GM19240 (cell line): ENCODE data around the gene CYP2B6.
"Not testable (repeated sequence)": the region's sequence is repeated elsewhere in the genome, so short reads cannot be mapped to it uniquely, and the experiment has no call there.

Experiments
- DNase-seq: peaks from one replicate; pipeline ENCODE4 v3.0.0; 2011; ENCODE audit warnings: low spot score; ENCODE audit not compliant: insufficient read length

CYP2B6 gene

GRCh38 chr19:40990972-40991381 is at the start of gene CYP2B6:
TSS of gene CYP2B6 (plus strand) at chr19:40991282. CDS start at chr19:40991306, 24 bp downstream.
- no peak for DNase-seq

GRCh38 chr19:40941481-40942219 is 49.4 kb upstream of the CYP2B6 start:
- DNase-seq: no peak

GRCh38 chr19:40945645-40946044 is 45.4 kb upstream of the CYP2B6 start:
- DNase-seq: no peak

- DNase-seq: no peak
Measured at GRCh38 chr19:40947114-40947513, 44.0 kb upstream of the CYP2B6 start.

GRCh38 chr19:40947573-40947972 is 43.5 kb upstream of the CYP2B6 start:
- no peak for DNase-seq

- DNase-seq: no peak
Measured at GRCh38 chr19:40948580-40949299, 42.3 kb upstream of the CYP2B6 start.

- DNase-seq: no peak
Measured at GRCh38 chr19:40954573-40954972, 36.5 kb upstream of the CYP2B6 start.

- no peak for DNase-seq
Measured at GRCh38 chr19:40959338-40959737, 31.7 kb upstream of the CYP2B6 start.

- no peak for DNase-seq
Measured at GRCh38 chr19:40960062-40960685, 30.9 kb upstream of the CYP2B6 start.

GRCh38 chr19:40960780-40961179 is 30.3 kb upstream of the CYP2B6 start:
- DNase-seq: no peak

- DNase-seq: no peak
Measured at GRCh38 chr19:40962460-40962961, 28.6 kb upstream of the CYP2B6 start.

- DNase-seq: not testable (repeated sequence)
Measured at GRCh38 chr19:40964361-40964760, 26.7 kb upstream of the CYP2B6 start.

- not testable (repeated sequence) for DNase-seq
Measured at GRCh38 chr19:40965351-40965750, 25.7 kb upstream of the CYP2B6 start.

GRCh38 chr19:40966591-40966990 is 24.5 kb upstream of the CYP2B6 start:
- not testable (repeated sequence) for DNase-seq

GRCh38 chr19:40968065-40968464 is 23.0 kb upstream of the CYP2B6 start:
- not testable (repeated sequence) for DNase-seq

- not testable (repeated sequence) for DNase-seq
Measured at GRCh38 chr19:40969721-40970120, 21.4 kb upstream of the CYP2B6 start.

- not testable (repeated sequence) for DNase-seq
Measured at GRCh38 chr19:40970396-40971345, 20.4 kb upstream of the CYP2B6 start.

GRCh38 chr19:40974633-40975037 is 16.4 kb upstream of the CYP2B6 start:
- DNase-seq: peak; percentile 54

- DNase-seq: no peak
Measured at GRCh38 chr19:40976134-40976533, 14.9 kb upstream of the CYP2B6 start.

- DNase-seq: no peak
Measured at GRCh38 chr19:40976724-40977123, 14.4 kb upstream of the CYP2B6 start.

- not testable (repeated sequence) for DNase-seq
Measured at GRCh38 chr19:40979759-40980158, 11.3 kb upstream of the CYP2B6 start.
